PC-3 (cell line): Measurements from ENCODE around the gene MSI2. TPM values are rescaled to one million over a fixed set of nuclear protein-coding genes. Genes with fewer than 3 reads are reported as not detected.

ENCODE experiments used
- ATAC-seq: fragments of 200-7000 bp; cut with Tn5 transposase; 2 replicates; pipeline ENCODE4 v1.9.1; 2020; ENCODE audit warnings: mild to moderate bottlenecking, moderate library complexity
- BruUV-seq: library from RNA; stranded (reverse); fragments of 400-500 nt; replicated peaks from 2 replicates; lab custom pipeline; 2021; lab: Mats Ljungman, UMichigan
- CTCF ChIA-PET: fragments of 300-600 bp; sonication (Branson Sonifier 250); formaldehyde crosslinking; loops from one replicate; lab custom pipeline; 2022; ENCODE audit warnings: antibody characterized with exemption; lab: Charles Lee
- POLR2A ChIA-PET: fragments of 300-600 bp; sonication (Branson Sonifier 250); formaldehyde crosslinking; loops from one replicate; lab custom pipeline; 2022; ENCODE audit warnings: antibody characterized with exemption; ENCODE audit not compliant: unreplicated experiment; lab: Charles Lee
- DNase-seq: peaks from one replicate; pipeline ENCODE4 v3.0.0-alpha.2; 2015
- H2AFZ ChIP-seq: fragments of 300-600 bp; sonication (generic); 2 replicates; pipeline ENCODE4 v1.6.0; 2016; ENCODE audit warnings: antibody characterized with exemption, low read length
- H3F3A ChIP-seq: fragments of 300-600 bp; sonication (generic); one replicate; pipeline ENCODE4 v1.6.0; 2017; ENCODE audit warnings: antibody characterized with exemption, low read length, control low read depth, mild to moderate bottlenecking; ENCODE audit not compliant: unreplicated experiment
- H3K27ac ChIP-seq: fragments of 300-600 bp; sonication (generic); 2 replicates; pipeline ENCODE4 v1.5.1; 2016; ENCODE audit warnings: mild to moderate bottlenecking, low read length
- H3K27me3 ChIP-seq: fragments of 300-600 bp; sonication (generic); 2 replicates; pipeline ENCODE4 v1.6.1; 2016; ENCODE audit warnings: low read length, mixed read lengths
- H3K36me3 ChIP-seq: fragments of 300-600 bp; sonication (generic); 2 replicates; pipeline ENCODE4 v1.6.1; 2016; ENCODE audit warnings: low read depth, mixed run types, low read length, mixed read lengths
- H3K4me1 ChIP-seq: fragments of 300-600 bp; sonication (generic); 2 replicates; pipeline ENCODE4 v1.5.1; 2016; ENCODE audit warnings: low read length; ENCODE audit not compliant: insufficient read depth
- H3K4me2 ChIP-seq: fragments of 300-600 bp; sonication (generic); 2 replicates; pipeline ENCODE4 v1.6.0; 2016; ENCODE audit warnings: low read length
- H3K4me3 ChIP-seq: fragments of 300-600 bp; sonication (generic); 2 replicates; pipeline ENCODE4 v1.5.1; 2016; ENCODE audit warnings: mild to moderate bottlenecking, low read length, mixed read lengths
- H3K79me2 ChIP-seq: fragments of 300-600 bp; sonication (generic); 2 replicates; pipeline ENCODE4 v1.6.1; 2017; ENCODE audit warnings: low read length, mixed read lengths
- H3K9ac ChIP-seq: fragments of 300-600 bp; sonication (generic); 2 replicates; pipeline ENCODE4 v1.6.0; 2016; ENCODE audit warnings: mild to moderate bottlenecking, low read length
- H3K9me2 ChIP-seq: fragments of 300-600 bp; sonication (generic); replicated peaks from 2 replicates; pipeline ENCODE4 v1.6.1; 2016; ENCODE audit warnings: mixed run types, low read length, mixed read lengths
- H3K9me3 ChIP-seq: fragments of 300-600 bp; sonication (generic); 2 replicates; pipeline ENCODE4 v1.6.1; 2016; ENCODE audit warnings: low read length, mixed read lengths
- H4K20me1 ChIP-seq: fragments of 300-600 bp; sonication (generic); 2 replicates; pipeline ENCODE4 v1.6.1; 2016; ENCODE audit warnings: low read length, mixed read lengths
- EZH2 ChIP-seq: fragments of 300-600 bp; sonication (generic); IDR thresholded peaks from one replicate; pipeline ENCODE4 v1.6.1; 2017; ENCODE audit warnings: antibody characterized with exemption, mild to moderate bottlenecking, low read length; ENCODE audit not compliant: unreplicated experiment
- EZH2phosphoT487 ChIP-seq: fragments of 300-600 bp; sonication (generic); IDR thresholded peaks from 2 replicates; pipeline ENCODE4 v1.6.1; 2018; ENCODE audit warnings: mild to moderate bottlenecking, antibody characterized with exemption, low read length, borderline replicate concordance
- intact Hi-C: fragments of 100-400 bp; cut with micrococcal nuclease; formaldehyde crosslinking; loops from 2 replicates; pipeline ENCODE4 v1.9.0; 2023
- total RNA-seq: library from RNA; depleted of rRNA; stranded (reverse); fragments of >200 nt; gene quantifications from 2 replicates; pipeline ENCODE4 v1.2.3, GENCODE V29; 2014
- TF ChIP-seq, protein P1 (sequence below): fragments of 300-600 bp; sonication (generic); conservative IDR thresholded peaks from 2 replicates; pipeline ENCODE4 v1.5.1; 2017; ENCODE audit warnings: antibody characterized with exemption, low read depth, mild to moderate bottlenecking, low read length

The MSI2 gene
- total RNA-seq, 1 experiment from 2014 or later = 54.7 TPM

DNA sequence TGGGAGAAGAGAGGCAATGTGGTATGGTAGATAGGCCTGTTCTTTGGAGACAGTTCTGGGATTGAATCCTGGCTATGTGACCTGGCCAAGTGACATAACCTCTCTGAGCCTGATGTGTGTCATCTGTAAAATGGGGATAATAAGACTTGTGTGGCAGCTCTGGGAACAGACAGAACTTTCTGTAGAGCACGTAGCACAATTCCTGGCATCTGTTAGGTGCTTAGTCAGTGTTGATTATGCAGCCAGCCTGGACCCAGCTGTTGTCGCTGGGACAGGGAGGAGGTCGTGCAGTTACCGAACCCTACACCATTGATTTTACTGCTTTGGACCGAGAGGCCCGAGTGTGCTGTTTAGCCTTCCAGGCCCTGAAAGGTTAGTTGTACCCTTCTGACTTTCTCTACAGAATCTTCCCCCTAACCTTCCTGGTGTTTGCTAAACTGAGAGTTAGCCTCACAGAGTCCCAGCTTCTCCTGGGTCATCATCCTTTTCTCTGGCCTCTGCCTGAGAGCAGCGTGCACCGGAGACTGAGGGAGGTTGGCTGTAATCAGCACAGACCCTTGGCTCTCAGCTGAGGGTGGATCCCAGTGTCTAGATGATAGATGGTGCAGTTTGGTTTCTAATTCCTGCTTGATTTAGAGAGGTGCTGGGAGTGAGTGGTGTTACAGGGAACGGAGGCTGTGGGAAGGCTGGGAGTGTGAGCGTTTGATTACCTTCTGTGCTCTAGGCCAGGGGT lies 31.9 kb downstream of the MSI2 start:
- Histone ChIP-seq H3K4me3 (no peak overlapping the region), H3K4me2 (no peak overlapping the region), H3K9me3 (no peaks in the 10 kb centered on the region), H3K79me2 (no peaks in the 10 kb centered on the region), H3F3A (peaks cover 4% of the 10 kb centered on the region), H3K36me3 (no peaks in the 10 kb centered on the region; the same call in 1 of the 2 replicates), H3K9me2 (no peaks in the 10 kb centered on the region), H3K9ac (no peak overlapping the region), H3K27me3 (no peaks in the 10 kb centered on the region), H4K20me1 (no peaks in the 10 kb centered on the region), H2AFZ (no peak overlapping the region), H3K4me1 (no peaks in the 10 kb centered on the region), H3K27ac (no peak overlapping the region)
- ChIA-PET POLR2A (no interaction called here), CTCF (no interaction called here)
- no peak for ATAC-seq
- intact Hi-C loops = no loop called here
- BruUV-seq = no TSS peak
- TF ChIP-seq EZH2phosphoT487 (no peak), EZH2 (no peak)
- TF ChIP-seq, protein P1, sequence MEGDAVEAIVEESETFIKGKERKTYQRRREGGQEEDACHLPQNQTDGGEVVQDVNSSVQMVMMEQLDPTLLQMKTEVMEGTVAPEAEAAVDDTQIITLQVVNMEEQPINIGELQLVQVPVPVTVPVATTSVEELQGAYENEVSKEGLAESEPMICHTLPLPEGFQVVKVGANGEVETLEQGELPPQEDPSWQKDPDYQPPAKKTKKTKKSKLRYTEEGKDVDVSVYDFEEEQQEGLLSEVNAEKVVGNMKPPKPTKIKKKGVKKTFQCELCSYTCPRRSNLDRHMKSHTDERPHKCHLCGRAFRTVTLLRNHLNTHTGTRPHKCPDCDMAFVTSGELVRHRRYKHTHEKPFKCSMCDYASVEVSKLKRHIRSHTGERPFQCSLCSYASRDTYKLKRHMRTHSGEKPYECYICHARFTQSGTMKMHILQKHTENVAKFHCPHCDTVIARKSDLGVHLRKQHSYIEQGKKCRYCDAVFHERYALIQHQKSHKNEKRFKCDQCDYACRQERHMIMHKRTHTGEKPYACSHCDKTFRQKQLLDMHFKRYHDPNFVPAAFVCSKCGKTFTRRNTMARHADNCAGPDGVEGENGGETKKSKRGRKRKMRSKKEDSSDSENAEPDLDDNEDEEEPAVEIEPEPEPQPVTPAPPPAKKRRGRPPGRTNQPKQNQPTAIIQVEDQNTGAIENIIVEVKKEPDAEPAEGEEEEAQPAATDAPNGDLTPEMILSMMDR = no peak
- DNase-seq = no peak

DNA sequence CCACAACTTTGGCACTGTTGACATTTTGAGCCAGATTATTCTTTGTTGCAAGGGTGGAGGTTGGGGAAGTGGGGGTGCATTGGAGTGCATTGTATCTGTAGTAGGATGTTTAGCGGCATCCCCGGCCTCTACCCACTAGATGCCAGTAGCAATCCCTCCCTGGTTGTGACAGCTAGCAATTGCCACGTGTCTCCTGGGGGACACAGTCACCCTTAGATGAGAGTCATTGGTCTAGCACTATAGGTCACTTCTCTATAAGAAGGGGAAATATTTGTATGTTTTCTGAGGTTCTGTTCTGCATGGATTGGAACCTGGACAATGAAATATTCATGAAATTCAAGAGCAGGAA lies 32.4 kb downstream of the MSI2 start:
- H3K9ac ChIP-seq = no peak overlapping the region
- peaks cover 4% of the 10 kb centered on the region for H3F3A ChIP-seq
- POLR2A ChIA-PET = no interaction called here
- no peak overlapping the region for H2AFZ ChIP-seq
- intact Hi-C loops = no loop called here
- TF ChIP-seq EZH2phosphoT487 (no peak), EZH2 (no peak)
- TF ChIP-seq, protein P1 = no peak
- H3K27ac ChIP-seq = no peak overlapping the region
- no peaks in the 10 kb centered on the region for H4K20me1 ChIP-seq
- H3K4me1 ChIP-seq = no peaks in the 10 kb centered on the region
- no peaks in the 10 kb centered on the region for H3K9me2 ChIP-seq
- no peak overlapping the region for H3K4me2 ChIP-seq
- H3K79me2 ChIP-seq = no peaks in the 10 kb centered on the region
- H3K36me3 ChIP-seq = no peaks in the 10 kb centered on the region; the same call in 1 of the 2 replicates
- H3K27me3 ChIP-seq = no peaks in the 10 kb centered on the region
- H3K4me3 ChIP-seq = no peak overlapping the region
- DNase-seq = no peak
- H3K9me3 ChIP-seq = no peaks in the 10 kb centered on the region
- BruUV-seq = no TSS peak
- CTCF ChIA-PET = no interaction called here
- ATAC-seq = no peak

DNA sequence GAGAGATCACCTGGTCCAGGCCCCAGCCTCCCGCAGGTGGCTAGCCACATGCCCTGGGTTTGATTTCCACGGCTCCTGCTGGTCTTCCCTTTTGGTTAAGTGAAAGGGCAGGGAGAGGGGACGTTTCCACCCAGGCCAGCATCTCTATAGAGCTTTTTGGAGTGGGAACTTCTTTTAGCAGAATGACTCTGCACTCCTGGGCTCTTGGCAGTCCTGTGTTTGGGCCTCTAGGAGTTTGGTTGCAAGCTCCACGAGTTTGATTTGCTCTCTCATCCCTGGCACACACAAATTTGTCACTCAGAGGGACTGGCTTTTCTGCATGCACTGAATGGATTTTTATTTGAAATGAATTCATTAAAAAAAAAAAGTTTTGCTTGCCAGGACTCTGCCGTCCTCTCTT lies 32.8 kb downstream of the MSI2 start:
- TF ChIP-seq, protein P1 = no peak
- TF ChIP-seq EZH2phosphoT487 (no peak), EZH2 (no peak)
- no peaks in the 10 kb centered on the region for H4K20me1 ChIP-seq
- H3K4me1 ChIP-seq = peaks cover 3% of the 10 kb centered on the region
- ATAC-seq (no peak), DNase-seq (no peak)
- H3K27me3 ChIP-seq = no peaks in the 10 kb centered on the region
- no peaks in the 10 kb centered on the region for H3K9me3 ChIP-seq
- ChIA-PET CTCF (no interaction called here), POLR2A (no interaction called here)
- no peak overlapping the region for H2AFZ ChIP-seq
- H3K79me2 ChIP-seq = no peaks in the 10 kb centered on the region
- intact Hi-C loops = no loop called here
- H3F3A ChIP-seq = peaks cover 4% of the 10 kb centered on the region
- no peak overlapping the region for H3K27ac ChIP-seq
- BruUV-seq = no TSS peak
- H3K9me2 ChIP-seq = no peaks in the 10 kb centered on the region
- H3K4me2 ChIP-seq = no peak overlapping the region
- H3K4me3 ChIP-seq = no peak overlapping the region
- no peaks in the 10 kb centered on the region; the same call in 1 of the 2 replicates for H3K36me3 ChIP-seq
- no peak overlapping the region for H3K9ac ChIP-seq
